ENCODE measurements around the gene BBS1. TPM values are rescaled to one million over a fixed set of nuclear protein-coding genes. Genes with fewer than 3 reads are reported as not detected.

The BBS1 gene
- total RNA-seq, 1 donor from 2014 or later = 54.7 TPM

- Mint-ChIP-seq H3K9me3 (no peaks in the 10 kb centered on the region), H3K4me3 (no peak overlapping the region), H3K36me3 (ENCODE audit: low read depth) (peaks cover 6% of the 10 kb centered on the region), H3K4me1 (peaks cover 2% of the 10 kb centered on the region), H3K27me3 (ENCODE audit: low read depth) (no peaks in the 10 kb centered on the region), H3K27ac (ENCODE audit: unreplicated experiment) (no peak overlapping the region)
- no peak for DNase-seq (ENCODE audit: low read depth, low spot score)
- TF ChIP-seq CTCF (conservative IDR thresholded peaks at IDR 0.05) = no peak
Measured at GRCh38 chr11:66505276-66505816, 5.1 kb upstream of the BBS1 start.

- no peak for DNase-seq (ENCODE audit: low read depth, low spot score)
- no peak for TF ChIP-seq CTCF (conservative IDR thresholded peaks at IDR 0.05)
- Mint-ChIP-seq H3K4me3 (peak overlapping the region; percentile 27), H3K27me3 (ENCODE audit: low read depth) (no peaks in the 10 kb centered on the region), H3K36me3 (ENCODE audit: low read depth) (peaks cover 3% of the 10 kb centered on the region), H3K4me1 (peaks cover 14% of the 10 kb centered on the region), H3K9me3 (no peaks in the 10 kb centered on the region), H3K27ac (ENCODE audit: unreplicated experiment) (no peak overlapping the region)
Measured at GRCh38 chr11:66509131-66509561, 1.3 kb upstream of the BBS1 start.

- DNase-seq (ENCODE audit: low read depth, low spot score) = no peak
- Mint-ChIP-seq H3K27me3 (ENCODE audit: low read depth) (no peaks in the 10 kb centered on the region), H3K4me3 (peak overlapping the region; percentile 97), H3K27ac (ENCODE audit: unreplicated experiment) (peak overlapping the region; percentile 96), H3K9me3 (no peaks in the 10 kb centered on the region), H3K4me1 (peaks cover 14% of the 10 kb centered on the region), H3K36me3 (ENCODE audit: low read depth) (peaks cover 3% of the 10 kb centered on the region)
- TF ChIP-seq CTCF (conservative IDR thresholded peaks at IDR 0.05) = no peak
Measured at GRCh38 chr11:66510990-66511339, 530 bp downstream of the BBS1 start.

- H3K4me3 Mint-ChIP-seq = no peak overlapping the region
- no peak for DNase-seq (ENCODE audit: low read depth, low spot score)
- no peak for TF ChIP-seq CTCF (conservative IDR thresholded peaks at IDR 0.05)
- H3K4me1 Mint-ChIP-seq = no peaks in the 10 kb centered on the region
- no peaks in the 10 kb centered on the region for H3K9me3 Mint-ChIP-seq
- H3K36me3 Mint-ChIP-seq (ENCODE audit: low read depth) = peaks cover 7% of the 10 kb centered on the region
- no peaks in the 10 kb centered on the region for H3K27me3 Mint-ChIP-seq (ENCODE audit: low read depth)
- H3K27ac Mint-ChIP-seq (ENCODE audit: unreplicated experiment) = no peak overlapping the region
Measured at GRCh38 chr11:66523611-66524010, 13.2 kb downstream of the BBS1 start.

- Mint-ChIP-seq H3K4me3 (no peak overlapping the region), H3K36me3 (ENCODE audit: low read depth) (peaks cover 7% of the 10 kb centered on the region), H3K4me1 (no peaks in the 10 kb centered on the region), H3K27me3 (ENCODE audit: low read depth) (no peaks in the 10 kb centered on the region), H3K27ac (ENCODE audit: unreplicated experiment) (no peak overlapping the region), H3K9me3 (no peaks in the 10 kb centered on the region)
- no peak for DNase-seq (ENCODE audit: low read depth, low spot score)
- TF ChIP-seq CTCF (conservative IDR thresholded peaks at IDR 0.05) = no peak
Measured at GRCh38 chr11:66524304-66525040, 14.0 kb downstream of the BBS1 start.

Data from neural crest cell (in vitro differentiated cells).